ENCODE measurements around the gene MRPL55.

MRPL55 gene

DNA sequence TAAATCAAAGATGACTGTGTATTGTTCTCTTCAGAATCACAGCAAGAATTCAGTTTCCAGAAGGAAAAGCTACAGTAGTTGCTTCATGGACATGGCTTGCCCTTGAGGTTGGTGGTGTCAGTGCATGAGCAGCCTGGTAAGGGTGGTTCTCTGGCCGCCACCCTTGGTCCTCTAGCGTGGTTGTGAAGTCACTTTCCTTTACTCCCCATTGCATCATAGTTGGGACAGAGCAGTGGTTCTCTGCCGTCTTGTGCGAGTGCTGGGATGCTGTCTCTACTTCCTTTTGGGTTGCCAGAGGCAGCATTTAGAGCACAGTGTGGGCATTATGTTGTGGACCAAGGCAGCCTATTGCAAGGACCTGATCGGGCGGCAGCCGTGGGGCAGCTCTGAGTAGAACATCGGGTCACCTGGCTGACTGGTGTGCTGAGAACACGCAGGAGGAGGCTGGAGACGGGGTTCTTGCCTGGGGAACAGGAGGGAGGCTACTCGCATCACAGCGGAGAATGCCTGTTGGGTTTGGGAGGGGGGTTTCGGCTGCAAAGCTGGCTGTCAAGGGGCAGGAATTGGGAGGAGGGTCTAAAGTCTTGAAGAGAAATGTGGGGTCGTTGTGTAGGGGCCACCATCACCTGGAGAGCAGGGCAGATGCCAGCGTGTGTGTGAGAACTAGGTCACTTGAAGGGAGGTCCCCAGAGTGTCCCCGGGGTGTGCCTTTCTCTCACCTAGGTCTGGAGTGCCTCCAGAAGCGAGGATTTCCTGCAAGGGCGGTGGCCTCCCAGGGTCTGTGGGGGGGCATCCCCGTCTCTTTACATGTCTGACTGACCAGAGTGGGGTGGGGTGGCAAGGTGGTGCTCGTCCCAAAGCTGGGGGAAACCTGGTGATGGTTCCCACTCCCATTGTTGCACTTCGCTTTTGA, 20.3 kb downstream of the MRPL55 start:
- FAIRE-seq: no peak

GRCh38 chr1:228087771-228088251, 21.3 kb downstream of the MRPL55 start:
- no peak for FAIRE-seq
- no peak for DNase-seq (ENCODE audit: insufficient read length, low spot score)

More for the DNA sequence above, 20.3 kb downstream of the MRPL55 start:
- DNase-seq (ENCODE audit: insufficient read length, low spot score): no peak

- FAIRE-seq (no peak), DNase-seq (ENCODE audit: insufficient read length, low spot score) (no peak)
Measured at GRCh38 chr1:228085287-228085951, 23.7 kb downstream of the MRPL55 start.

- no peak for FAIRE-seq
- no peak for DNase-seq (ENCODE audit: insufficient read length, low spot score)
Measured at GRCh38 chr1:228084797-228085196, 24.3 kb downstream of the MRPL55 start.

GRCh38 chr1:228084325-228084724, 24.8 kb downstream of the MRPL55 start:
- DNase-seq (ENCODE audit: insufficient read length, low spot score): no peak
- no peak for FAIRE-seq

- FAIRE-seq (no peak), DNase-seq (ENCODE audit: insufficient read length, low spot score) (no peak)
Measured at GRCh38 chr1:228083871-228084278, 25.2 kb downstream of the MRPL55 start.

- FAIRE-seq (peak; percentile 51), DNase-seq (ENCODE audit: insufficient read length, low spot score) (peak; percentile 57)
Measured at GRCh38 chr1:228082918-228083870, 25.9 kb downstream of the MRPL55 start.

- DNase-seq (ENCODE audit: insufficient read length, low spot score) (peak; percentile 96), FAIRE-seq (no peak)
Measured at GRCh38 chr1:228082214-228082917, 26.7 kb downstream of the MRPL55 start, which contains the start of gene ARF1. Gene ARF1 (plus strand): TSS chr1:228082708. CDS start chr1:228097115, 14,407 bp downstream.

DNA sequence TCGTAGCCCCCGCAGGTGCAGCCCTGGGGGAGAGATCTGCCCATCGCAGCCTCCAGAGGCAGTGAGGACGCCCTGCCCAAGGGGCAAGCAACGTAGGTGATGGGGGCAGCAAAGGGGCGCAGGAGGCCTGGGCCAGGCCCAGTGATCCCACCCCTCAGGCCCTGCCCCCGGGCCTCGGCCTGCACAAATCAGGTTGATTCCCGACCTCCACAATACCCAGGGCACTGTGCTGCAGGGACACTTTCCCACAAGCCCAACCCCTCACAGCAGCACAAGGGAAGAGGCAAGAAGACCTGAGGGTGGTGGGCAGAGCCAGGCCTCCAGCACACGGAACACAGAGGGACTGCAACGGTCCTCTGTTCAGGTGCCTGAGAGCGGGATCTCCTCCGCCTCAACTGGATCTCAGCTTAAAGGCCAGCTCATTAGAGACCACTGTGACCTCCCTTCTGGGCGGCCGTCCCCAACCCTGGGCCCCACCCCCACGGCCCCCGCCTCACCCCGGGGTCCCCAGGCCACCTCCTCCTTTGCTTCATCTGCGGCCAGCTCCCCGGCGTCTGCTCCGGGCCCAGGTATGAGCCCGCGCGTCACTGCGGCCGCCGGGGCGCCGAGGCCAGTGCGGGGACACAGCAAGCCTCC, 27.4 kb downstream of the MRPL55 start:
- DNase-seq (ENCODE audit: insufficient read length, low spot score) (peak; percentile 35), FAIRE-seq (peak; percentile 11)

DNA sequence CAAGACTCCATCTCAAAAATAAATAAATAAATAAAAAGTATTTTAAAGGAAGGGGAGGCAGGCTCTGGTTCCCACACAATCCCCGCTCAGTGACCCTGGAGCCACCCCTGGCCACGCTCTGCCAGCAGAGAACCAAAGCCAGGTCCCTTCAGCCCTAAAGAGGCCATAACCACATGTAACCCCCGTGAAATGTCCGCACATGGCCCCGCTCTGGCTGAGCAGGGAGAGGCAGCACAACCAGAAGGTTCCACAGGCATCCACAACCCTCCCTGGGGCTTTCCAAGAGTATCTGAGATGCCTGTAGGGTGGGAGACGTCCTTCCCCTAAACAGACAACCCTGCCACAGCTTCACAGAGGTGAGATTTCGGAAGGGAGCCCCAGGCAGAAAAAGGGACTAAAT, 28.0 kb downstream of the MRPL55 start:
- FAIRE-seq: no peak
- DNase-seq (ENCODE audit: insufficient read length, low spot score): no peak

DNA sequence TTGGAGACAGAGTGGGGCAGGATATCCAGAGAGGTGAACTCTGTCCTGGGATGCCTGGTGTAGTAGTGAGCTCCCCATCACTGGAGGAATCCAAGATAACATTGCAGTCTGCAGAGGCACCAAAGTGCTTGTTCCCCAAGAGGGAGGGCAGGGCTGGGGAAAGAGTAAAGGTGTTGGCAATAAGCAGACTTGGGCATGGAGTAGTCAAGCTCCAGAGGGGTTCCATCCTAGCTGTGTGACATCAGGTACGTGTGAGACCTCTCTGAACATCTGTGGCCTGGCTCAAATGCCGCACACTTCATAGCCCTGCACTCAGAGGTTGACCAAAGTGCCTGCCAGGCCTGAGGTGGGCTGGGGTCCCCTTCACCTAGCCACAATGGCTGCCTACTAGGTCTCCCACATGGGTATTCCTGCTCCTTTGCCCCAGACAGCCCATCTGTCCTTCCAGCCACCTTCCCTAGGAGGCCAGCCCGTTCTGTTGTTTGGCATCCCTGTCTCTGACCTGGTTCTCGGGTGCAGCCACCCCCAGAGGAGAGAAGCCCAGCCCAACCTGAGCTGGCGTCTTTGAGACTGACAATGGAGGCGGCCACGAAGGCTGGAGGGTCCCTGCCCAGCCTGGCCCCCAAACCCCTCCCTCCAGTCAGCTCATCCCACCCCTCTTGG, 29.4 kb downstream of the MRPL55 start:
- DNase-seq (ENCODE audit: insufficient read length, low spot score) (no peak), FAIRE-seq (no peak)

DNA sequence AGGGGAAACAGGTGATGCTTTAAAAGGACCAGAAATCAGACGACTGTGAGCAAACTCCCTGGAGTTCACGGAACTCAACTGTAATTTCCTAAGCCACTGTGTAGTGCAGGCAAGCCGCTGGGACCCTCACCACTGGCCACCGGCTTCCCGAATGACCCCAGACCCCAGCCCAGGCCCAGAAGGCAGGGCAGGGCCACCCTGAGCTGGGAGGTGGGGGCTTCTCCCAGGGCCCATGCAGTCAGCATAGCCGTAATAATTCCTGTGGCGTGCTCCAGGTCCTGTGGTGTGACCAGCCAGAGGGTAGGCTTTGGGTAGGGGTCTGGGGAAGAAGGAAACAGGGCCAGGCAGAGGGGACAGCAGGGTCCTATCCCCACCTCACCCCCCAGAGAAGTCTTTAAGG, 30.1 kb downstream of the MRPL55 start:
- FAIRE-seq (no peak), DNase-seq (ENCODE audit: insufficient read length, low spot score) (no peak)

GRCh38 chr1:228077565-228078330, 31.4 kb downstream of the MRPL55 start:
- no peak for FAIRE-seq
- DNase-seq (ENCODE audit: insufficient read length, low spot score): no peak

DNA sequence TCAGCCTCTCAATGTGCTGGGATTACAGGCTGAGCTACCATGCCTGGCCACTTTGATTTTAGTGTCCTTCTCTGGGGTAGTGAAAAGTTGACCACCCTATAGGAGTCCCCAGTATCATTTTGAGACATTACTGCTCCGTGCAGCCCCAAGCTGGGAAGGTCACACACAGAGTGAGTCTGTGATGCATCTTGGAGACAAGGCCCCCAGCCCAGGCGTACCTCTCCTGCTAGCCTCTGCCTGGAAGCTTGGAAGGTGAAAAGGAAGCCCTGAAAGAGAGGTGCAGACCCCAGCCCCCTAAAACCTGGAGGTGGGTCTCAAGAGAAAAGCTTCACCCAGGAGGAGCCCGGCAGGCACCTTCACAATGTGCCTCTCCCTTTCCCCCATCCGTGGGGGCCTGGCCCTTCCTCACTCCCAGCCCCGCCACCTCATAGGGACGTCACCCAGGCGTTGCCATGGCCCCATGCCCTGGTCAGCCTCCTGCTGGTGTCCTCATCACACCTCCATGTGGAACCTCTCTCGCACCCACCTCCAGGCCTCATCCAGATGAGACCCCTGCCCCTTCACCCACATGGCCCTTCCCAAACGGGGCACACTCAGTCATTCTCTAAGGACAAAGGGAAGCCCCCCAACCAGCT, 32.2 kb downstream of the MRPL55 start:
- DNase-seq (ENCODE audit: insufficient read length, low spot score) (no peak), FAIRE-seq (no peak)

- FAIRE-seq (no peak), DNase-seq (ENCODE audit: insufficient read length, low spot score) (no peak)
Measured at GRCh38 chr1:228075801-228076271, 33.3 kb downstream of the MRPL55 start.

GRCh38 chr1:228074954-228075730, 34.0 kb downstream of the MRPL55 start:
- DNase-seq (ENCODE audit: insufficient read length, low spot score) (no peak), FAIRE-seq (no peak)

Data from GM19239 (cell line).